AG10803 (cell line): Measurements from ENCODE around the gene HEATR1.

ENCODE experiments used
- DNase-seq: peaks from one replicate; pipeline ENCODE4 v3.0.0; 2010; ENCODE audit warnings: low read depth
- H3K4me3 ChIP-seq: 2 replicates; pipeline ENCODE4 v1.5.1; 2011; ENCODE audit warnings: mild to moderate bottlenecking, low read length, control low read depth
- CTCF ChIP-seq: conservative IDR thresholded peaks from 2 replicates; pipeline ENCODE4 v1.5.1; 2011; ENCODE audit warnings: mild to moderate bottlenecking, low read length, control low read depth, inconsistent platforms

The HEATR1 gene

GRCh38 chr1:236540813-236541465 is 63.4 kb downstream of the HEATR1 start:
- TF ChIP-seq CTCF, result no peak
- no peak overlapping the region for H3K4me3 ChIP-seq
- DNase-seq, result no peak

- DNase-seq, result no peak
- H3K4me3 ChIP-seq, result no peak overlapping the region
- no peak for TF ChIP-seq CTCF
These were observed 67.8 kb downstream of the HEATR1 start for GRCh38 chr1:236536540-236536939.

GRCh38 chr1:236535662-236536161 is 68.6 kb downstream of the HEATR1 start:
- H3K4me3 ChIP-seq, result no peak overlapping the region
- no peak for TF ChIP-seq CTCF
- no peak for DNase-seq

GRCh38 chr1:236535190-236535589 is 69.1 kb downstream of the HEATR1 start:
- no peak for DNase-seq
- no peak for TF ChIP-seq CTCF
- no peak overlapping the region for H3K4me3 ChIP-seq

GRCh38 chr1:236534151-236534651 is 70.1 kb downstream of the HEATR1 start:
- TF ChIP-seq CTCF, result no peak
- peak; percentile 62 for DNase-seq
- H3K4me3 ChIP-seq, result no peak overlapping the region

- TF ChIP-seq CTCF, result no peak
- no peak for DNase-seq
These were observed 71.5 kb downstream of the HEATR1 start for GRCh38 chr1:236532850-236533249.

GRCh38 chr1:236530959-236531358 is 73.4 kb downstream of the HEATR1 start:
- H3K4me3 ChIP-seq, result no peak overlapping the region
- TF ChIP-seq CTCF, result no peak
- no peak for DNase-seq

More at GRCh38 chr1:236532850-236533249, 71.5 kb downstream of the HEATR1 start:
- no peak overlapping the region for H3K4me3 ChIP-seq
